Fibroblast of lung (primary cell): ENCODE results near the gene JAG2. TPM values are rescaled to one million over a fixed set of nuclear protein-coding genes. Genes with fewer than 3 reads are reported as not detected.

ENCODE experiments used
- DNase-seq, 2 donors: peaks; one replicate each; pipeline versions ENCODE4 v3.0.0 to v3.0.0-alpha.2; 2010; ENCODE audit warnings: low read depth in 2 of 2
- H2AFZ ChIP-seq: 2 replicates; pipeline ENCODE4 v1.5.1; 2012; ENCODE audit warnings: low read length, control low read depth, inconsistent platforms
- H3K27ac ChIP-seq: 2 replicates; pipeline ENCODE4 v1.5.1; 2011; ENCODE audit warnings: low read length, control low read depth; ENCODE audit not compliant: insufficient read depth
- H3K27me3 ChIP-seq: 2 replicates; pipeline ENCODE4 v1.5.1; 2011; ENCODE audit warnings: mild to moderate bottlenecking, low read length; ENCODE audit not compliant: control insufficient read depth, insufficient read depth
- H3K36me3 ChIP-seq: 2 replicates; pipeline ENCODE4 v1.5.1; 2011; ENCODE audit warnings: low read length; ENCODE audit not compliant: control insufficient read depth, insufficient read depth
- H3K4me1 ChIP-seq: 2 replicates; pipeline ENCODE4 v1.5.1; 2011; ENCODE audit warnings: low read length; ENCODE audit not compliant: control insufficient read depth, insufficient read depth; ENCODE audit errors: extremely low read depth
- H3K4me2 ChIP-seq: 2 replicates; pipeline ENCODE4 v1.5.1; 2011; ENCODE audit warnings: low read length, control low read depth; ENCODE audit not compliant: insufficient read depth; ENCODE audit errors: extremely low read depth
- H3K4me3 ChIP-seq, 4 experiments: fragments of 200-600 bp in 1 of 4; sonication (generic) in 1 of 4; replicated peaks in 1 of 4; 2 replicates each; pipeline ENCODE4 v1.5.1; 2011 to 2016; ENCODE audit warnings: low read length in 4 of 4, low read depth in 3 of 4, mild to moderate bottlenecking in 3 of 4, control low read depth in 2 of 4, inconsistent platforms in 1 of 4, mixed read lengths in 1 of 4; ENCODE audit not compliant: insufficient read depth in 1 of 4; ENCODE audit errors: control extremely low read depth in 1 of 4
- H3K79me2 ChIP-seq: 2 replicates; pipeline ENCODE4 v1.5.1; 2012; ENCODE audit warnings: mild to moderate bottlenecking, low read length, inconsistent platforms; ENCODE audit not compliant: control insufficient read depth, insufficient read depth
- H3K9ac ChIP-seq: 2 replicates; pipeline ENCODE4 v1.5.1; 2011; ENCODE audit warnings: mild to moderate bottlenecking, low read length, control low read depth; ENCODE audit not compliant: insufficient read depth
- H3K9me3 ChIP-seq: 2 replicates; pipeline ENCODE4 v1.5.1; 2012; ENCODE audit warnings: low read depth, low read length; ENCODE audit not compliant: control insufficient read depth, insufficient read depth
- H4K20me1 ChIP-seq: 2 replicates; pipeline ENCODE4 v1.5.1; 2011; ENCODE audit warnings: low read length; ENCODE audit not compliant: control insufficient read depth, insufficient read depth; ENCODE audit errors: extremely low read depth
- EZH2 ChIP-seq: IDR thresholded peaks from 2 replicates; pipeline ENCODE4 v1.5.1; 2012; ENCODE audit warnings: low read length, control low read depth, mild to moderate bottlenecking; ENCODE audit errors: missing control alignments
- polyA plus RNA-seq, 2 donors: library from polyadenylated mRNA; depleted of rRNA in 1 of 2; stranded (reverse) in 1 of 2; unstranded in 1 of 2; fragments of >200 nt; gene quantifications; 2 replicates each; pipeline ENCODE4 v1.2.1, GENCODE V29; 2011 to 2012; ENCODE audit warnings: missing spikeins in 1 of 2
- total RNA-seq: library from RNA; depleted of rRNA; stranded (reverse); fragments of >200 nt; gene quantifications from 2 replicates; pipeline ENCODE4 v1.2.1, GENCODE V29; 2014
- TF ChIP-seq, protein P1 (sequence below), 2 donors: IDR thresholded peaks in 1 of 2; conservative IDR thresholded peaks in 1 of 2; 1 replicate in 1 of 2; 2 replicates in 1 of 2; pipeline ENCODE4 v1.5.1; 2011 to 2012; ENCODE audit warnings: low read length in 2 of 2, control low read depth in 1 of 2, inconsistent platforms in 1 of 2, low read depth in 1 of 2, mild to moderate bottlenecking in 1 of 2

JAG2 gene
- total and polyA plus RNA-seq, 2 donors (not counting 1 experiment from before 2014, with no cell fraction given) = 0.51 to 1.8 TPM

GRCh38 chr14:105210266-105211025 lies 41.9 kb upstream of the JAG2 start:
- H3K9ac ChIP-seq = no peak overlapping the region
- no peaks in the 10 kb centered on the region for H3K9me3 ChIP-seq
- no peaks in the 10 kb centered on the region for H3K27me3 ChIP-seq
- H3K4me1 ChIP-seq = no peaks in the 10 kb centered on the region
- H3K4me3 ChIP-seq = no peak overlapping the region
- no peak for DNase-seq
- peaks cover 3% of the 10 kb centered on the region for H3K36me3 ChIP-seq
- H3K79me2 ChIP-seq = no peaks in the 10 kb centered on the region
- no peaks in the 10 kb centered on the region for H4K20me1 ChIP-seq
- no peak overlapping the region for H2AFZ ChIP-seq
- no peak for TF ChIP-seq EZH2
- TF ChIP-seq, protein P1, sequence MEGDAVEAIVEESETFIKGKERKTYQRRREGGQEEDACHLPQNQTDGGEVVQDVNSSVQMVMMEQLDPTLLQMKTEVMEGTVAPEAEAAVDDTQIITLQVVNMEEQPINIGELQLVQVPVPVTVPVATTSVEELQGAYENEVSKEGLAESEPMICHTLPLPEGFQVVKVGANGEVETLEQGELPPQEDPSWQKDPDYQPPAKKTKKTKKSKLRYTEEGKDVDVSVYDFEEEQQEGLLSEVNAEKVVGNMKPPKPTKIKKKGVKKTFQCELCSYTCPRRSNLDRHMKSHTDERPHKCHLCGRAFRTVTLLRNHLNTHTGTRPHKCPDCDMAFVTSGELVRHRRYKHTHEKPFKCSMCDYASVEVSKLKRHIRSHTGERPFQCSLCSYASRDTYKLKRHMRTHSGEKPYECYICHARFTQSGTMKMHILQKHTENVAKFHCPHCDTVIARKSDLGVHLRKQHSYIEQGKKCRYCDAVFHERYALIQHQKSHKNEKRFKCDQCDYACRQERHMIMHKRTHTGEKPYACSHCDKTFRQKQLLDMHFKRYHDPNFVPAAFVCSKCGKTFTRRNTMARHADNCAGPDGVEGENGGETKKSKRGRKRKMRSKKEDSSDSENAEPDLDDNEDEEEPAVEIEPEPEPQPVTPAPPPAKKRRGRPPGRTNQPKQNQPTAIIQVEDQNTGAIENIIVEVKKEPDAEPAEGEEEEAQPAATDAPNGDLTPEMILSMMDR (conservative IDR thresholded peaks at IDR 0.05 in 1 of 2, IDR thresholded peaks at IDR 0.05 in 1 of 2; ENCODE audit: low read depth in 1 of 2, low read length in 2 of 2) = no peak
- no peak overlapping the region for H3K4me2 ChIP-seq
- no peak overlapping the region for H3K27ac ChIP-seq

- H3K4me1 ChIP-seq = no peaks in the 10 kb centered on the region
- H3K9ac ChIP-seq = no peak overlapping the region
- no peak overlapping the region for H3K4me3 ChIP-seq
- no peak overlapping the region for H3K27ac ChIP-seq
- no peak overlapping the region for H2AFZ ChIP-seq
- H3K4me2 ChIP-seq = no peak overlapping the region
- no peak for DNase-seq
- no peaks in the 10 kb centered on the region for H3K79me2 ChIP-seq
- no peaks in the 10 kb centered on the region for H4K20me1 ChIP-seq
- no peaks in the 10 kb centered on the region for H3K27me3 ChIP-seq
- no peak for TF ChIP-seq EZH2
- TF ChIP-seq, protein P1 (conservative IDR thresholded peaks at IDR 0.05 in 1 of 2, IDR thresholded peaks at IDR 0.05 in 1 of 2; ENCODE audit: low read depth in 1 of 2, low read length in 2 of 2) = no peak
- H3K9me3 ChIP-seq = no peaks in the 10 kb centered on the region
- H3K36me3 ChIP-seq = peaks cover 3% of the 10 kb centered on the region
Observed at GRCh38 chr14:105209646-105210045, 41.1 kb upstream of the JAG2 start.

DNA sequence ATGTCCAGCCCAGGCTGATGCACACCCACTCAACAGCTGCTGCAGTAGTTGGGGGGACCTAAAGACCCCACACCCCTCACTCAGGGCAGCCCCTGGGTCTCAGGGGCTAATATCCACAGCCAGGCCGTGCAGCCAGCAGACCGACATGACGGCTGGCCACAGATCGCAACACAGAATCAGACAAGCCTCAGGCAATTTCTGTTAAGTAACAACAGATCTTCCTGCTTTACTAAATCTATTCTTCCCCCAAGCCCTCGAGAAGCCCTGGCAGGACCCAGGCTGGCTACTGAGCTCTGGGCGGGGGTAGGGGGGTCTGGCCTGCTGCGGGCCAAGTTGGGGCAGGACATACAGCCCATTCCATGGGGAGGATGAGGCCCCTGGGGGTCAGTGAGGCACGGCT lies 40.5 kb upstream of the JAG2 start:
- Histone ChIP-seq H3K27me3 (no peaks in the 10 kb centered on the region), H3K4me3 (no peak overlapping the region), H3K4me1 (no peaks in the 10 kb centered on the region), H3K9ac (no peak overlapping the region), H3K79me2 (no peaks in the 10 kb centered on the region), H4K20me1 (no peaks in the 10 kb centered on the region), H3K36me3 (peaks cover 3% of the 10 kb centered on the region), H3K9me3 (no peaks in the 10 kb centered on the region), H3K27ac (no peak overlapping the region), H3K4me2 (no peak overlapping the region), H2AFZ (no peak overlapping the region)
- no peak for DNase-seq
- no peak for TF ChIP-seq EZH2
- TF ChIP-seq, protein P1 (conservative IDR thresholded peaks at IDR 0.05 in 1 of 2, IDR thresholded peaks at IDR 0.05 in 1 of 2; ENCODE audit: low read depth in 1 of 2, low read length in 2 of 2) = no peak
